Thyroid gland (tissue), 4 donors: ENCODE data around the gene PLK4. TPM values are rescaled to one million over a fixed set of nuclear protein-coding genes. Genes with fewer than 3 reads are reported as not detected.
"Not testable (repeated sequence)": the region's sequence is repeated elsewhere in the genome, so short reads cannot be mapped to it uniquely, and the experiment has no call there.

Source experiments
- DNase-seq, 2 donors: peaks; one replicate each; pipeline ENCODE4 v3.0.0-alpha.2; 2019
- H3K27ac ChIP-seq, 3 donors: fragments of 200-600 bp; sonication (generic); 1 replicate in 2 of 3; 2 replicates in 1 of 3; pipeline ENCODE4 v1.5.1; 2016 to 2019; ENCODE audit warnings: mild to moderate bottlenecking in 1 of 3, moderate library complexity in 1 of 3
- H3K27me3 ChIP-seq: fragments of 200-600 bp; sonication (generic); one replicate; pipeline ENCODE4 v1.5.1; 2019
- H3K36me3 ChIP-seq, 2 donors: fragments of 200-600 bp; sonication (generic); one replicate each; pipeline ENCODE4 v1.5.1; 2016 to 2019
- H3K4me1 ChIP-seq, 2 donors: fragments of 200-600 bp; sonication (generic); one replicate each; pipeline ENCODE4 v1.5.1; 2017 to 2019
- H3K4me3 ChIP-seq, 3 donors: fragments of 200-600 bp; sonication (generic); replicated peaks in 1 of 3; 1 replicate in 2 of 3; 2 replicates in 1 of 3; pipeline ENCODE4 v1.5.1; 2016; ENCODE audit warnings: mild to moderate bottlenecking in 1 of 3
- H3K9me3 ChIP-seq: fragments of 200-600 bp; sonication (generic); one replicate; pipeline ENCODE4 v1.5.1; 2017
- CTCF ChIP-seq, 6 experiments: fragments of 200-600 bp in 3 of 6; fragments of 450-650 bp in 3 of 6; sonication (generic) in 3 of 6; IDR thresholded peaks; one replicate each; pipeline ENCODE4 v1.5.1; 2016 to 2019; ENCODE audit warnings: antibody characterized with exemption in 6 of 6, mild to moderate bottlenecking in 2 of 6, inconsistent platforms in 1 of 6, moderate library complexity in 1 of 6
- POLR2A ChIP-seq, 2 donors: fragments of 450-650 bp; IDR thresholded peaks; one replicate each; pipeline ENCODE4 v1.6.1; 2017; ENCODE audit warnings: antibody characterized with exemption in 2 of 2, mild to moderate bottlenecking in 2 of 2, moderate library complexity in 1 of 2
- WGBS, 2 donors: methylation state at CpG; one replicate each; pipeline ENCODE4 v1.1.5; 2017; 5-methylcytosine and 5-hydroxymethylcytosine counted together
- intact Hi-C: fragments of 100-400 bp; cut with DNase I; formaldehyde crosslinking; loops from one replicate; pipeline ENCODE4 v1.15.1; 2023
- total RNA-seq, 4 donors: library from RNA; depleted of rRNA; stranded (reverse); fragments of >200 nt; gene quantifications; one replicate each; pipeline ENCODE4 v1.2.3, GENCODE V29; 2016

The PLK4 gene
- total RNA-seq, 4 donors from 2014 or later = 0.94 to 4.2 (median 2.1) TPM

- no peaks in the 10 kb centered on the region for H3K4me1 ChIP-seq
- DNase-seq = no peak
- WGBS, 2 donors = 98 to 99% methylated on average over 1 of the region's 1 CpG
- no peaks in the 10 kb centered on the region for H3K9me3 ChIP-seq
- H3K27ac ChIP-seq = no peak overlapping the region
- H3K36me3 ChIP-seq = no peaks in the 10 kb centered on the region
- H3K4me3 ChIP-seq = no peak overlapping the region
- no peaks in the 10 kb centered on the region for H3K27me3 ChIP-seq
- TF ChIP-seq POLR2A (IDR thresholded peaks at IDR 0.05) (no peak), CTCF (IDR thresholded peaks at IDR 0.05) (no peak)
- intact Hi-C loops = no loop called here
Observed at GRCh38 chr4:127896528-127896927, 15.8 kb downstream of the PLK4 start.

GRCh38 chr4:127899682-127900081 lies 19.0 kb downstream of the PLK4 start:
- intact Hi-C loops, H3K27ac ChIP-seq, DNase-seq, H3K27me3 ChIP-seq, H3K4me1 ChIP-seq, H3K36me3 ChIP-seq, H3K9me3 ChIP-seq, H3K4me3 ChIP-seq: not testable (repeated sequence)
- 99 to 100% methylated on average over 4 of the region's 4 CpGs for WGBS, 2 donors

GRCh38 chr4:127905029-127905428 lies 24.3 kb downstream of the PLK4 start:
- Histone ChIP-seq H3K4me3 (no peak overlapping the region), H3K4me1 (no peaks in the 10 kb centered on the region), H3K36me3 (no peaks in the 10 kb centered on the region), H3K27me3 (no peaks in the 10 kb centered on the region), H3K27ac (no peak overlapping the region), H3K9me3 (no peaks in the 10 kb centered on the region)
- no peak for DNase-seq
- intact Hi-C loops = no loop called here
- TF ChIP-seq CTCF (IDR thresholded peaks at IDR 0.05) (no peak), POLR2A (IDR thresholded peaks at IDR 0.05) (no peak)
- 83 to 85% methylated on average over 6 to 8 of the region's 8 CpGs for WGBS, 2 donors

- 91 to 95% methylated on average over 3 of the region's 3 CpGs for WGBS, 2 donors
- no peaks in the 10 kb centered on the region for H3K27me3 ChIP-seq
- no peaks in the 10 kb centered on the region for H3K9me3 ChIP-seq
- DNase-seq = no peak
- intact Hi-C loops = no loop called here
- H3K36me3 ChIP-seq = peaks cover 11 to 12% of the 10 kb centered on the region in 2 donors
- no peak overlapping the region for H3K27ac ChIP-seq
- no peaks in the 10 kb centered on the region for H3K4me1 ChIP-seq
- no peak overlapping the region for H3K4me3 ChIP-seq
- no peak for TF ChIP-seq POLR2A (IDR thresholded peaks at IDR 0.05)
Observed at GRCh38 chr4:127916512-127916911, 35.8 kb downstream of the PLK4 start.

- Histone ChIP-seq H3K9me3 (no peaks in the 10 kb centered on the region), H3K36me3 (peaks cover 13 to 14% of the 10 kb centered on the region in 2 donors), H3K27ac (no peak overlapping the region), H3K4me3 (no peak overlapping the region), H3K4me1 (no peaks in the 10 kb centered on the region), H3K27me3 (no peaks in the 10 kb centered on the region)
- TF ChIP-seq CTCF (IDR thresholded peaks at IDR 0.05) (no peak), POLR2A (IDR thresholded peaks at IDR 0.05) (no peak)
- intact Hi-C loops = no loop called here
- DNase-seq = no peak
Observed at GRCh38 chr4:127917151-127917550, 36.5 kb downstream of the PLK4 start.

GRCh38 chr4:127920521-127920920 lies 39.8 kb downstream of the PLK4 start:
- Histone ChIP-seq H3K4me1 (no peaks in the 10 kb centered on the region), H3K36me3 (peaks cover 13 to 14% of the 10 kb centered on the region in 2 donors), H3K27me3 (no peaks in the 10 kb centered on the region), H3K27ac (no peak overlapping the region), H3K9me3 (no peaks in the 10 kb centered on the region), H3K4me3 (no peak overlapping the region)
- intact Hi-C loops = no loop called here
- no peak for DNase-seq
- 88 to 96% methylated on average over 3 of the region's 3 CpGs for WGBS, 2 donors
- TF ChIP-seq CTCF (IDR thresholded peaks at IDR 0.05) (no peak), POLR2A (IDR thresholded peaks at IDR 0.05) (no peak)
